ENCODE results near the gene UCKL1. TPM values are rescaled to one million over a fixed set of nuclear protein-coding genes. Genes with fewer than 3 reads are reported as not detected.
A peak's percentile ranks its signal among the peaks of the same experiment; 100 is the strongest.

UCKL1 gene
- total and polyA plus RNA-seq, 2 donors from 2014 or later: 39.3 to 39.8 TPM

DNA sequence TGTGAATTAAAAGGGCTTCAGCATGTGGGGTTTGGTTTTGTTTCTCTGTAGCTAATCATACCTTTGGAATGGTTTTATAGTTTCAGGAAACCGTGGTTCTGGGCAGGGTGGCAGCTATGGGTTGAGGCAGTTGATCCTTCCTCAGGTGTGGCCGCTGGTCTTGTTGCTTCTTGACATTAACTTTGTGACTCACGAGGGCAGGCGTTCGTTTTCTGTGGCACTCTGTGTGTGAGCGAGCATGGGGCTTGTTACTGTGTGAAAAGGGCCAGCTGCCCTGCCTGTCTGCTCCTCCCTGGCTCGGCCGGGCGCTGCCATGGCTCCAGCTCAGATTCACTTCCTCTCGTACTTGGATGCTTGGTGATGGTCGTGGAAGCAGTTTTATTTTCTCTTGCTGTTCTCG is 45.0 kb downstream of the UCKL1 start:
- FAIRE-seq (no peak), DNase-seq (peak in 2 of 5 donors; percentile 29 to 48)
- H3K27ac ChIP-seq (ENCODE audit: low read depth in 2 of 2, low read length in 2 of 2): peak overlapping the region in 1 of 2 donors; percentile 5
- H3K9ac ChIP-seq (ENCODE audit: low read length in 3 of 3): no peak overlapping the region
- H3K9me3 ChIP-seq (ENCODE audit: control insufficient read depth in 2 of 3, insufficient read depth in 1 of 3, low read length in 3 of 3): no peaks in the 10 kb centered on the region
- H3K36me3 ChIP-seq (ENCODE audit: control insufficient read depth in 2 of 3, insufficient read depth in 3 of 3, low read length in 3 of 3): no peaks in the 10 kb centered on the region
- TF ChIP-seq, protein P1, sequence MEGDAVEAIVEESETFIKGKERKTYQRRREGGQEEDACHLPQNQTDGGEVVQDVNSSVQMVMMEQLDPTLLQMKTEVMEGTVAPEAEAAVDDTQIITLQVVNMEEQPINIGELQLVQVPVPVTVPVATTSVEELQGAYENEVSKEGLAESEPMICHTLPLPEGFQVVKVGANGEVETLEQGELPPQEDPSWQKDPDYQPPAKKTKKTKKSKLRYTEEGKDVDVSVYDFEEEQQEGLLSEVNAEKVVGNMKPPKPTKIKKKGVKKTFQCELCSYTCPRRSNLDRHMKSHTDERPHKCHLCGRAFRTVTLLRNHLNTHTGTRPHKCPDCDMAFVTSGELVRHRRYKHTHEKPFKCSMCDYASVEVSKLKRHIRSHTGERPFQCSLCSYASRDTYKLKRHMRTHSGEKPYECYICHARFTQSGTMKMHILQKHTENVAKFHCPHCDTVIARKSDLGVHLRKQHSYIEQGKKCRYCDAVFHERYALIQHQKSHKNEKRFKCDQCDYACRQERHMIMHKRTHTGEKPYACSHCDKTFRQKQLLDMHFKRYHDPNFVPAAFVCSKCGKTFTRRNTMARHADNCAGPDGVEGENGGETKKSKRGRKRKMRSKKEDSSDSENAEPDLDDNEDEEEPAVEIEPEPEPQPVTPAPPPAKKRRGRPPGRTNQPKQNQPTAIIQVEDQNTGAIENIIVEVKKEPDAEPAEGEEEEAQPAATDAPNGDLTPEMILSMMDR (IDR thresholded peaks at IDR 0.05; ENCODE audit: borderline replicate concordance, extremely low read depth, insufficient read depth): no peak
- peaks cover 0 to 17% (median 4%) of the 10 kb centered on the region in 3 donors for H3K4me1 ChIP-seq (ENCODE audit: control insufficient read depth in 2 of 3, insufficient read depth in 2 of 3, low read depth in 1 of 3, low read length in 3 of 3)
- intact Hi-C loops (cut with DNase I): no loop called here
- no peak overlapping the region for H3K4me3 ChIP-seq (ENCODE audit: low read length in 3 of 3)
- no peaks in the 10 kb centered on the region for H3K27me3 ChIP-seq (ENCODE audit: control insufficient read depth, insufficient read depth, low read length)

DNA sequence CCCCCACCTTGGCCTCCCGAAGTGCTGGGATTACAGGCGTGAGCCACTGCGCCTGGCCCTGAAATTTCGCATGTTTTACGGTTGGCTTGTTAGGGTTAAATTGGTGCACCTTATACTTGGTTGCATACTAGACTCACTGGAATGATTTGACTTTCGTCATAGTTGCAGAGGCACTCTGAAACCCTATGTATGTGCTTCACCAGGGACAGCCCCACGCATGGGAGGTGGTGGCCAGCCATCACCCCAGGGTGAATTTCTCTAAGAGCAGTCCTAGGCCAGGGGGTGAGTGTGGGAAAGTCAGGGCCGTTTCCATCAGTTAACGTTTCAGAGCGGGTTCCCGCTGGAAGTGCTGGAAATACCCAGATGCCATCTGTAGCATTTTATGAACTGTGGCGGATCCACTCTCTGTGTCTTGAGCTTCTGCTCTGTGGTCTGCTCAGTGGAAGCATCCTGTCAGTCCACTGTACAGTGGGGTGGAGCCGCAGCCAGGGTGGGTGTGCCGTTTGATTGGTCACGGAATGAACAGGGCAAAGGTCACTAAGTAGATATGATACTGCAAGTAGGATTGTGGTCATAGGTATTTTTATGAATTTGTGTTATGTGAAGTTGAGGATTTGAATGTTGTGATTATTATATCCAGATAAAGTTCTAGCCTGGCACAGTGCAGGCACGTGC is 48.1 kb downstream of the UCKL1 start:
- no peak overlapping the region for H3K9ac ChIP-seq (ENCODE audit: low read length in 3 of 3)
- H3K9me3 ChIP-seq (ENCODE audit: control insufficient read depth in 2 of 3, insufficient read depth in 1 of 3, low read length in 3 of 3): no peaks in the 10 kb centered on the region
- no peak overlapping the region for H3K4me3 ChIP-seq (ENCODE audit: low read length in 3 of 3)
- FAIRE-seq (no peak), DNase-seq (no peak)
- no peaks in the 10 kb centered on the region for H3K27me3 ChIP-seq (ENCODE audit: control insufficient read depth, insufficient read depth, low read length)
- no peak overlapping the region for H3K27ac ChIP-seq (ENCODE audit: low read depth in 2 of 2, low read length in 2 of 2)
- TF ChIP-seq, protein P1 (IDR thresholded peaks at IDR 0.05; ENCODE audit: borderline replicate concordance, extremely low read depth, insufficient read depth): no peak
- peaks cover 0 to 14% (median 4%) of the 10 kb centered on the region in 3 donors for H3K4me1 ChIP-seq (ENCODE audit: control insufficient read depth in 2 of 3, insufficient read depth in 2 of 3, low read depth in 1 of 3, low read length in 3 of 3)
- intact Hi-C loops (cut with DNase I): no loop called here
- no peaks in the 10 kb centered on the region for H3K36me3 ChIP-seq (ENCODE audit: control insufficient read depth in 2 of 3, insufficient read depth in 3 of 3, low read length in 3 of 3)

DNA sequence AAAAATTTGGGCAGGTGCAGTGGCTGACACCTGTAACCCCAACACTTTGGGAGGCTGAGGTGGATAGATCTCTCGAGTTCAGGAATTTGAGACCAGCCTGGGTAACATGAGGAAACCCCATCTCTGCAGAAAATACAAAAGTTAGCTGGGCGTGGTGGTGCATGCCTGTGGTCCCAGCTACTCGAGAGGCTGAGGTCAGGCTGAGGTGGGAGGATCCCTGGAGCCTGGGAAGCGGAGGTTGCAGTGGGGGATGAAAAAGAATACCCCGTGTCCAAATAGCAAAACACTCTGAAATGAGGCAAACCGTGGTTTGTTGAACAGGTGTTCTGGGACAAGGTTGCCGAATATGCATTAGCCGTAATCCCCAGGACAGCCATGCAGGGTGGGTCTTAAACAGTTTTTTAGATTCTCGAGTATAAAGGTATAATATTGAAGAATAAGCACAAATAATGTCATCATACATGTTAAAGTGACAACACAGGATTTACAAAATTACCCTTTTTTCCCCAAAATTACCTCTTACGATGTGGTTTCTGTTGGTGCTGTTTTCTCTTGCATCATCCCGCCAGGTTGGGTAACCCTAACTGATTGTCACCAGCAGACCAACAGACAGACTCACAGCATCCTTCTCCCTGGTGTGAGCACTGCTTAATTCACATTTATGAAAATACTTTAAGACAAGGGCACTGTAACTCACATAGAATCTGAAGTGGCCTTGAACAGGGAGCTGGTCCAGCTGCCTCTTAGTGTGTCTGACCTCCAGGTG is 52.2 kb downstream of the UCKL1 start:
- DNase-seq: no peak
- peaks cover 0 to 6% (median 4%) of the 10 kb centered on the region in 3 donors for H3K4me1 ChIP-seq (ENCODE audit: control insufficient read depth in 2 of 3, insufficient read depth in 2 of 3, low read depth in 1 of 3, low read length in 3 of 3)
- no peaks in the 10 kb centered on the region for H3K36me3 ChIP-seq (ENCODE audit: control insufficient read depth in 2 of 3, insufficient read depth in 3 of 3, low read length in 3 of 3)
- no peaks in the 10 kb centered on the region for H3K9me3 ChIP-seq (ENCODE audit: control insufficient read depth in 2 of 3, insufficient read depth in 1 of 3, low read length in 3 of 3)
- no peak overlapping the region for H3K27ac ChIP-seq (ENCODE audit: low read depth in 2 of 2, low read length in 2 of 2)
- TF ChIP-seq, protein P1 (IDR thresholded peaks at IDR 0.05; ENCODE audit: borderline replicate concordance, extremely low read depth, insufficient read depth): no peak
- no peak overlapping the region for H3K4me3 ChIP-seq (ENCODE audit: low read length in 3 of 3)
- no peak for FAIRE-seq
- no peak overlapping the region for H3K9ac ChIP-seq (ENCODE audit: low read length in 3 of 3)
- intact Hi-C loops (cut with DNase I): no loop called here
- H3K27me3 ChIP-seq (ENCODE audit: control insufficient read depth, insufficient read depth, low read length): no peaks in the 10 kb centered on the region

Data from kidney (tissue), 14 donors.